HK-2 (cell line): ENCODE data around the gene MFNG.

ENCODE experiments used
- DNase-seq: peaks from one replicate; pipeline ENCODE4 v3.0.0-alpha.2; 2018; ENCODE audit not compliant: unreplicated experiment

The MFNG gene

DNA sequence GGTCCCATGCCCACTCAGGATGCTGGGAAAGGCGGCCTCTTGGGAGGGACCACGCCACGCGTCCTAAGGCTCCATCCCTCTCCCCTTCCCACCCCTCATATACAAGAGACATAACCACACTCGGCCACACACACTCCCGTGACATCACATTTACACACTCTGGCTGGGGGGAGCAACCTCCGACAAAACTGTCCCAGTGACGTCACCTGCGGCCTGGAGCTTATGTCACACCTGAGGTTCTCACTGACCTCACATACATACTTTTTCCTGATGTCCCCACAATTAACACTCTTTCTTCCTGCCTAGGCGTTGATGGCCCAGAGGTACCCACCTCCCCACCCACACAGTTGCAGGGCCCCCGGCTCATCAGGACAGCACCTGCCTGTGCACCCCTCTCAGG is 60.8 kb downstream of the MFNG start:
- DNase-seq: no peak

DNA sequence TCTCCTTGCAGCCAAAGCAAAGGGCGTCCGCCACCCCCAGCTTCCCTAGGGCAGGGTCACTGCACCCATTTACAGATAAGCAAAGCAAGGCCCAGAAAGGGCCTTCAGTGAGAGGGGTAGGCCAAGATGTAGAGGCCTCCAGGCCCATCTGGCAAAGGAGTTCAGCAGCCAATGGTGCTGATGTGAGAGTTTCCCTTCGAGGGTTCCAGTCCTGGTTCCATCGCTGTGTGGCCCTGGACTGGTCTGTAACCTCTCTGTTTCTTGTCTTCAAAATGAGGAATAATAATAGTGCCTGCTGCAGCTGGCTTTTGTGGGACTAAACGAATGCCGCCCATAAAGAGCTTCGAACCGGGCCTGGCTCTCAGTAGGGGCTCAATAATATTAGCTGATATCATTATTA is 62.9 kb downstream of the MFNG start:
- DNase-seq: no peak

DNA sequence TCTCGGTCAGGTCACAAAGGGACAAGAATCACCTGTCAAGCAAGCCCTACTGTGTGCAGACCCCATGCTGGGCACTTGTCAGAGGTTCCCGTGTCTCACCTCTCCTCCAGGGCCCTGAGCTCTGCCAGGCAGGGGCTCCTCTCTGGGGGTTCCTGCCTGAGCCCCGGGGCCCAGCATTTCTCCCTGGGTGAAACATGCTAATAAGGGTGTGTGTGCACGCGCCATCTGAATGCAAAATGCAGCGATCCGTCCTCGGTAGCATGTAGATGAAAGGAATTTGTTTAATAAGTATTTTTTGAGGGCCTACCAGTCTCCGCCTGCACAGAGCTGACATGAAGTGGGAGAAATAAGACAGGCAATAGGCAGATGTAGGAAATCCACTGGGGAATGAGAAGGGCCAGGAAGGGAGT is 64.7 kb downstream of the MFNG start:
- DNase-seq: no peak

DNA sequence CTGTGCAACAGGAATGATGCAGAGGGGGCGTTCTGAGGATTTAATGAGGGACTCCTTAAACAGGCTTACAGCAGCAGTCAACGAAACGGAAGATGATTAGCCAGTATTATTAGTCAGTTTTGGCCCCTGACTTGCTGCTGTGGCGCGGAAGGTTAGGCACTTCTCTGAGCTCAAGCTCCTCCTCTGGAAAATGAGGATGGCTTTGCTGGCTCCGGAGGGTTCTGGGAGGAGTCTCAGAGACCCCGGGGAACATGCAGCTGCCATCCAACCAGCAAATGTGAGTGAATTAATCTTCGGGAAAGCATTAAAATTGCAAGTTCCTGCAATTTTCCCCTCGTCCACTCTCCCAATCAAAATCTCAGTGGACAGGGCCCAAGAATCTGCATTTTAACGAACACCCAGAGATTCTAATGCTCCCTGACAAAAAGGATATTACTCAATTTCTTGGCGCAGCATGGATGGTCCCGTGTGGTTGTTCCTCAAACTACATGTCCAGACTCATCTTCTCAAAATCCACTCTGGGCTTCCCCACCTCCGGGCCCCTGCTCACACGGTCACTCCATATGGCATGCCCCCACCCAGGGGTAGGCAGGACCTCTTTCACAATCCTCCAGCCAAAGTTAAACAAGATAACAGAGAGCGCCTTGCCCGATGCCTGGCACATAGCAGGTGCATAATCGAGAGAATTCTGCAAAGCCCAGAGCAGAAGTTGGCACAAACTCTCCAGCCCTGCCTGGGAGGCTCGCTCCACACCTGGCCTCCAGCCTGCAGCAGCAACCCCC is 65.3 kb downstream of the MFNG start:
- DNase-seq: no peak

DNA sequence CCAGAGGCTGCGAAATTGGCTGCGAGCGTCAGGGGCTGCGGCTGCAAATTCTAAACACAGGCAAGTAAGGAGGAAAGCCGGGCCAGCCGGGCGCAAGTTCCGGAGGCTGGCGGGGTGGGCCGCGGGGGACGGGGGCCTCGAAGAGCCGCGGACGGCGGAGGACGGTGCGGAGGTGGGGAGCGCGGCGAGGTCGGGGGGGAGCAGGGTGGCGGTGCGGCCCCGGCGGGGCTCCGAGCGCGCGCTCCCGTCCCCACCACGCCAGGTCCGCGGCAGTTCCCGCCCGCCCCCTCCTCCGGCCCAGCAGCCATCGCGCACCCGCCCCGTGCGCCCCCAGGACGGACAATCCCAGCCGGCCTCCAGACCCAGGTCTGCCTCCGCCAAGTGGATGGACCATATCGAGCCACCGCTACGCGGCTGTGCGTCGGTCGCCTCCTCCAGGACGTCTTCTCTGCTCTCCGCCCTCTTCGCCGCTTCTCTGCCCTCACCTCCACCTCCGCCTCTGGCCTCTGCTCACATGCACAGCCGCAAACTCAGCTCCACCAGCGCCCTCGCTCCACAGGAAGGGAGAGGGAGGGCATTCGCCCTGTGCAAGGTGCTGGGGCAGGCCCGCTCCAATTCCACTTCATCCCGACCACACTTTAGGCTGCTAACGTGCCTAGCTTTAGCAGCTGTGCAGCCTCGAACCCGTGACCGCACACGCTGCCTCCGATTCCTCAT is 66.1 kb downstream of the MFNG start:
- no peak for DNase-seq

DNA sequence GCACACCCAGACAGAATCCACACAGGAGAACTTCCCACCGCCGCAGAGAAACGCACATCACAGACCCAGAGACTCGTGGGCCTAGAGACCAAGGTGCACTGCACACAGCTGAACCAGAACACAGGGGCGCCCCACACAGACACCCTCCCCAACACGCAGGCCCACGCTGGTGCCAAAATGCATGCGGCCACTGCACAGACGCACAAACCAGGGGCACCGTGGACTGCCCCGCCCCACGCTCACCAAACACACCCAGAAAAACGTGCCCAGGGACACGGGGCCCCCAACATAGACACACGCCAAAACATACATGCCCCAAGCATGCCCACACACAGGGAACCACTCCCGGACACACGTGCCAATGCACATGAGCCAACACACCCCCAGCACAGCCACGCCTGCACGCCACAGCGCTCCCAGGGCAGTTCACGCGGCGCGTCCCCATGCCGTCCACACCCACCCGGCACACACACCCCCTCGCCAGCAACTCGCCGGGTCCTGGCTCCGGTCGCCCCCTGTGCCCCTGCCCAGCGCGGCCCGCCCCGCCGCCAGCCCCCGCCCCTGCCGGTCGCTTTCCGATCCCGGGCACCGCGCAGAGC is 66.7 kb downstream of the MFNG start:
- DNase-seq: no peak
